Measurements from ENCODE around the gene CSGALNACT2. TPM values are rescaled to one million over a fixed set of nuclear protein-coding genes. Genes with fewer than 3 reads are reported as not detected.
A peak's percentile ranks its signal among the peaks of the same experiment; 100 is the strongest.

Gene CSGALNACT2
- total RNA-seq, 1 experiment from 2014 or later = 30.0 TPM

- Mint-ChIP-seq H3K4me1 (ENCODE audit: insufficient read depth, unreplicated experiment) (no peaks in the 10 kb centered on the region), H3K9me3 (ENCODE audit: unreplicated experiment) (no peaks in the 10 kb centered on the region), H3K27ac (ENCODE audit: low read depth, unreplicated experiment) (no peak overlapping the region), H3K4me3 (ENCODE audit: unreplicated experiment) (no peak overlapping the region), H3K36me3 (ENCODE audit: insufficient read depth, unreplicated experiment) (no peaks in the 10 kb centered on the region), H3K27me3 (ENCODE audit: insufficient read depth, unreplicated experiment) (no peaks in the 10 kb centered on the region)
- DNase-seq (ENCODE audit: unreplicated experiment) = no peak
- CTCF ChIA-PET = interaction anchor here (0.5 to 2.9 kb wide), 18 partner anchors 9 to 740 kb away, joined by 3 to 16 read pairs (median 4); no protein-coding TSS in a partner anchor
- intact Hi-C loops (cut with micrococcal nuclease) = loop anchor here (10.0 kb wide), 1 partner anchor 81 kb away; no protein-coding TSS in a partner anchor
- no TSS peak for BruUV-seq (replicated peaks)
- POLR2A ChIA-PET = interaction anchor here (0.6 to 1.8 kb wide), 3 partner anchors 11 to 44 kb away, joined by 3 to 4 read pairs (median 3); no protein-coding TSS in a partner anchor
- no peak for TF ChIP-seq CTCF (IDR thresholded peaks at IDR 0.05; ENCODE audit: unreplicated experiment)
Observed at GRCh38 chr10:43204042-43204942, 66.0 kb downstream of the CSGALNACT2 start.

GRCh38 chr10:43204943-43205671 is 66.9 kb downstream of the CSGALNACT2 start:
- no peaks in the 10 kb centered on the region for H3K9me3 Mint-ChIP-seq (ENCODE audit: unreplicated experiment)
- no peak overlapping the region for H3K27ac Mint-ChIP-seq (ENCODE audit: low read depth, unreplicated experiment)
- intact Hi-C loops (cut with micrococcal nuclease) = loop anchor here (1.0 to 10.0 kb wide), 2 partner anchors 80 to 143 kb away; no protein-coding TSS in a partner anchor
- ChIA-PET POLR2A (interaction anchor here (0.6 to 1.1 kb wide), 4 partner anchors 33 to 367 kb away, joined by 3 to 4 read pairs (median 3); no protein-coding TSS in a partner anchor), CTCF (interaction anchor here (0.5 to 2.9 kb wide), 16 partner anchors 8 to 739 kb away, joined by 3 to 16 read pairs (median 4); no protein-coding TSS in a partner anchor)
- no peaks in the 10 kb centered on the region for H3K4me1 Mint-ChIP-seq (ENCODE audit: insufficient read depth, unreplicated experiment)
- no peaks in the 10 kb centered on the region for H3K27me3 Mint-ChIP-seq (ENCODE audit: insufficient read depth, unreplicated experiment)
- peak; percentile 61 for TF ChIP-seq CTCF (IDR thresholded peaks at IDR 0.05; ENCODE audit: unreplicated experiment)
- H3K36me3 Mint-ChIP-seq (ENCODE audit: insufficient read depth, unreplicated experiment) = no peaks in the 10 kb centered on the region
- no TSS peak for BruUV-seq (replicated peaks)
- no peak overlapping the region for H3K4me3 Mint-ChIP-seq (ENCODE audit: unreplicated experiment)
- DNase-seq (ENCODE audit: unreplicated experiment) = peak; percentile 64

GRCh38 chr10:43205681-43206390 is 67.6 kb downstream of the CSGALNACT2 start:
- no peak for DNase-seq (ENCODE audit: unreplicated experiment)
- ChIA-PET POLR2A (interaction anchor here (1.0 to 1.1 kb wide), 2 partner anchors 34 to 173 kb away, joined by 3 to 4 read pairs; no protein-coding TSS in a partner anchor), CTCF (interaction anchor here (0.8 to 2.9 kb wide), 13 partner anchors 8 to 284 kb away, joined by 3 to 16 read pairs (median 5); no protein-coding TSS in a partner anchor)
- H3K36me3 Mint-ChIP-seq (ENCODE audit: insufficient read depth, unreplicated experiment) = no peaks in the 10 kb centered on the region
- no peak overlapping the region for H3K4me3 Mint-ChIP-seq (ENCODE audit: unreplicated experiment)
- no TSS peak for BruUV-seq (replicated peaks)
- no peak for TF ChIP-seq CTCF (IDR thresholded peaks at IDR 0.05; ENCODE audit: unreplicated experiment)
- H3K27me3 Mint-ChIP-seq (ENCODE audit: insufficient read depth, unreplicated experiment) = no peaks in the 10 kb centered on the region
- H3K4me1 Mint-ChIP-seq (ENCODE audit: insufficient read depth, unreplicated experiment) = no peaks in the 10 kb centered on the region
- intact Hi-C loops (cut with micrococcal nuclease) = loop anchor here (1.0 to 10.0 kb wide), 2 partner anchors 79 to 142 kb away; no protein-coding TSS in a partner anchor
- no peak overlapping the region for H3K27ac Mint-ChIP-seq (ENCODE audit: low read depth, unreplicated experiment)
- no peaks in the 10 kb centered on the region for H3K9me3 Mint-ChIP-seq (ENCODE audit: unreplicated experiment)

Data from MCF 10A (cell line).